Lower leg skin (tissue), 4 donors: ENCODE results near the gene SNN. TPM values are rescaled to one million over a fixed set of nuclear protein-coding genes. Genes with fewer than 3 reads are reported as not detected.

Experiments
- DNase-seq, 2 donors: peaks; one replicate each; pipeline ENCODE4 v3.0.0-alpha.2; 2019; ENCODE audit warnings: low spot score in 2 of 2
- H3K4me3 ChIP-seq: fragments of 200-600 bp; sonication (generic); 2 replicates; pipeline ENCODE4 v1.5.1; 2017; ENCODE audit warnings: mild to moderate bottlenecking, low read depth; ENCODE audit not compliant: poor library complexity, severe bottlenecking
- CTCF ChIP-seq, 3 donors: fragments of 450-650 bp; IDR thresholded peaks; one replicate each; pipeline ENCODE4 v1.5.1; 2016; ENCODE audit warnings: antibody characterized with exemption in 3 of 3, mild to moderate bottlenecking in 3 of 3, moderate library complexity in 2 of 3
- POLR2A ChIP-seq, 2 donors: fragments of 450-650 bp; IDR thresholded peaks; one replicate each; pipeline ENCODE4 v1.6.1; 2016 to 2017; ENCODE audit warnings: antibody characterized with exemption in 2 of 2, mild to moderate bottlenecking in 1 of 2, moderate library complexity in 1 of 2
- WGBS, 2 donors: methylation state at CpG; one replicate each; pipeline ENCODE4 v1.1.5; 2018; 5-methylcytosine and 5-hydroxymethylcytosine counted together
- intact Hi-C: fragments of 100-400 bp; cut with DNase I; formaldehyde crosslinking; loops from one replicate; pipeline ENCODE4 v1.15.0; 2023; ENCODE audit warnings: low total_unique reads
- total RNA-seq, 4 donors: library from RNA; depleted of rRNA; stranded (reverse); fragments of >200 nt; gene quantifications; one replicate each; pipeline ENCODE4 v1.1.0, GENCODE V29; 2016

Gene SNN
- total RNA-seq, 4 donors from 2014 or later = 15.4 to 30.2 (median 20.6) TPM

- intact Hi-C loops = loop anchor here (5.0 to 10.0 kb wide), 3 partner anchors 177 to 747 kb away; no protein-coding TSS in a partner anchor
- TF ChIP-seq CTCF (IDR thresholded peaks at IDR 0.05) = no peak
- TF ChIP-seq POLR2A (IDR thresholded peaks at IDR 0.05) = no peak
- WGBS, 2 donors = 90 to 98% methylated on average over 3 of the region's 3 CpGs
- H3K4me3 ChIP-seq = no peak overlapping the region
- no peak for DNase-seq
These were observed 43.9 kb downstream of the SNN start for GRCh38 chr16:11712122-11712521.

GRCh38 chr16:11715246-11715947 lies 47.1 kb downstream of the SNN start:
- TF ChIP-seq POLR2A (IDR thresholded peaks at IDR 0.05) (no peak), CTCF (IDR thresholded peaks at IDR 0.05) (no peak)
- 89 to 92% methylated on average over 8 of the region's 8 CpGs for WGBS, 2 donors
- intact Hi-C loops = loop anchor here (10.0 kb wide), 2 partner anchors 181 to 751 kb away; no protein-coding TSS in a partner anchor
- no peak for DNase-seq
- H3K4me3 ChIP-seq = no peak overlapping the region

- DNase-seq = no peak
- intact Hi-C loops = loop anchor here (10.0 kb wide), 2 partner anchors 182 to 752 kb away; no protein-coding TSS in a partner anchor
- TF ChIP-seq CTCF (IDR thresholded peaks at IDR 0.05) (no peak), POLR2A (IDR thresholded peaks at IDR 0.05) (no peak)
- H3K4me3 ChIP-seq = no peak overlapping the region
These were observed 48.1 kb downstream of the SNN start for GRCh38 chr16:11716336-11716735.

- H3K4me3 ChIP-seq = no peak overlapping the region
- TF ChIP-seq POLR2A (IDR thresholded peaks at IDR 0.05) = no peak
- 79 to 85% methylated on average over 5 of the region's 5 CpGs for WGBS, 2 donors
- intact Hi-C loops = loop anchor here (10.0 kb wide), 2 partner anchors 183 to 753 kb away; no protein-coding TSS in a partner anchor
- DNase-seq = no peak
These were observed 49.6 kb downstream of the SNN start for GRCh38 chr16:11717811-11718210.

- no peak for TF ChIP-seq POLR2A (IDR thresholded peaks at IDR 0.05)
- no peak for TF ChIP-seq CTCF (IDR thresholded peaks at IDR 0.05)
- intact Hi-C loops = loop anchor here (10.0 kb wide), 2 partner anchors 184 to 754 kb away; no protein-coding TSS in a partner anchor
- DNase-seq = no peak
- no peak overlapping the region for H3K4me3 ChIP-seq
These were observed 50.9 kb downstream of the SNN start for GRCh38 chr16:11719171-11719570.

- DNase-seq = no peak
- intact Hi-C loops = loop anchor here (10.0 kb wide), 3 partner anchors 75 to 755 kb away; no protein-coding TSS in a partner anchor
- WGBS, 2 donors = 91 to 93% methylated on average over 4 of the region's 4 CpGs
- TF ChIP-seq CTCF (IDR thresholded peaks at IDR 0.05) (no peak), POLR2A (IDR thresholded peaks at IDR 0.05) (no peak)
- H3K4me3 ChIP-seq = no peak overlapping the region
These were observed 51.5 kb downstream of the SNN start for GRCh38 chr16:11719762-11720161.
